ENCODE data around the gene SEMA4G.

Gene SEMA4G, protein sequence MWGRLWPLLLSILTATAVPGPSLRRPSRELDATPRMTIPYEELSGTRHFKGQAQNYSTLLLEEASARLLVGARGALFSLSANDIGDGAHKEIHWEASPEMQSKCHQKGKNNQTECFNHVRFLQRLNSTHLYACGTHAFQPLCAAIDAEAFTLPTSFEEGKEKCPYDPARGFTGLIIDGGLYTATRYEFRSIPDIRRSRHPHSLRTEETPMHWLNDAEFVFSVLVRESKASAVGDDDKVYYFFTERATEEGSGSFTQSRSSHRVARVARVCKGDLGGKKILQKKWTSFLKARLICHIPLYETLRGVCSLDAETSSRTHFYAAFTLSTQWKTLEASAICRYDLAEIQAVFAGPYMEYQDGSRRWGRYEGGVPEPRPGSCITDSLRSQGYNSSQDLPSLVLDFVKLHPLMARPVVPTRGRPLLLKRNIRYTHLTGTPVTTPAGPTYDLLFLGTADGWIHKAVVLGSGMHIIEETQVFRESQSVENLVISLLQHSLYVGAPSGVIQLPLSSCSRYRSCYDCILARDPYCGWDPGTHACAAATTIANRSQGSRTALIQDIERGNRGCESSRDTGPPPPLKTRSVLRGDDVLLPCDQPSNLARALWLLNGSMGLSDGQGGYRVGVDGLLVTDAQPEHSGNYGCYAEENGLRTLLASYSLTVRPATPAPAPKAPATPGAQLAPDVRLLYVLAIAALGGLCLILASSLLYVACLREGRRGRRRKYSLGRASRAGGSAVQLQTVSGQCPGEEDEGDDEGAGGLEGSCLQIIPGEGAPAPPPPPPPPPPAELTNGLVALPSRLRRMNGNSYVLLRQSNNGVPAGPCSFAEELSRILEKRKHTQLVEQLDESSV

DNA sequence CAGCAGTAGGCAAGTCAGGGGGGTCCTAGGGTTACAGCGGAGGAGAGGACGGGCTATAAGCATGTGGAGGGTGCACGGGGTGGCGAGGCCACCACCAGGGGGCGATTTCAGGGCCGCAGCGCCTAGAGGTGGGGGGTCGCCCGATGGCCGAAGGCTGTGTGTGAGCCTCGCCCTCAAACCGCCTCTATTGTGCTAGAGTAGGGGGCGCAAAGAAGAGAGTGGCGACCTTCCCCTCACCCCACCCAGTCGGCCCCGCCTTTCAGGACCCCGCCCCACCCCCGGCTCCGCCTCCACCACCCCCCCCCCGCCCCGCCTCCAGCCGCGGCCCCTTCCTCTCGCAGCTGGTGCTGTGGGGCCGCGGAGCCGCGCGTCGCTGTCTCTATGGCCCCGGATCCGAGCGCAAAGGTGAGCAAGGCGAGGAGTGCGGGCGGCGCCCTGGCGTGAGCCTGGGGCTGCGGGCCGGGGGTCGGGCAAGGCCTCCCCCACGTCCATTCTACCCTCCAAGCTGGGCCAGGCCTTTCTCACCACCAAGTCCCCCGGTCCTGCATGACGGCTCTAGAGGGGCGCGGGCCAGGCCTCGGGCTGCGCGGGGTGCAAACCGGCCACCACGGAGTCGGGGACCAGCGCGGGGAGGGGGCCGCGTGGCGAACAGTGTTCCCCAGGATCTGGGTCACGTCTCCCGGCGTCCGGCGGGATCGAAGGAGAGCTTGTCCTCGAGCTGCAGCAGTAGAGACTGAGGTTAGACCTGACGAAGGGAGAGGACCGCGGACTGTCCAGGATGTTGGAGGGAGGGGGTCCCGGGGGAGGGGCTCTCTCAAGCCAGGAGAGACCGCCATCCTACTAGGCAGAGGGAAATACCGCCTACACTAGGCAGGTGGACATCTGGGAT, at the start of gene SEMA4G:
TSS of gene SEMA4G (plus strand) at position 318 of the 889 bp plus-strand sequence. CDS start 3,409 bp downstream, outside the sequence.
- peak; percentile 80 for DNase-seq (ENCODE audit: low spot score)
- TF ChIP-seq, protein P1, sequence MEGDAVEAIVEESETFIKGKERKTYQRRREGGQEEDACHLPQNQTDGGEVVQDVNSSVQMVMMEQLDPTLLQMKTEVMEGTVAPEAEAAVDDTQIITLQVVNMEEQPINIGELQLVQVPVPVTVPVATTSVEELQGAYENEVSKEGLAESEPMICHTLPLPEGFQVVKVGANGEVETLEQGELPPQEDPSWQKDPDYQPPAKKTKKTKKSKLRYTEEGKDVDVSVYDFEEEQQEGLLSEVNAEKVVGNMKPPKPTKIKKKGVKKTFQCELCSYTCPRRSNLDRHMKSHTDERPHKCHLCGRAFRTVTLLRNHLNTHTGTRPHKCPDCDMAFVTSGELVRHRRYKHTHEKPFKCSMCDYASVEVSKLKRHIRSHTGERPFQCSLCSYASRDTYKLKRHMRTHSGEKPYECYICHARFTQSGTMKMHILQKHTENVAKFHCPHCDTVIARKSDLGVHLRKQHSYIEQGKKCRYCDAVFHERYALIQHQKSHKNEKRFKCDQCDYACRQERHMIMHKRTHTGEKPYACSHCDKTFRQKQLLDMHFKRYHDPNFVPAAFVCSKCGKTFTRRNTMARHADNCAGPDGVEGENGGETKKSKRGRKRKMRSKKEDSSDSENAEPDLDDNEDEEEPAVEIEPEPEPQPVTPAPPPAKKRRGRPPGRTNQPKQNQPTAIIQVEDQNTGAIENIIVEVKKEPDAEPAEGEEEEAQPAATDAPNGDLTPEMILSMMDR (IDR thresholded peaks at IDR 0.05; ENCODE audit: extremely low read depth, missing control alignments): peak; percentile 82

DNA sequence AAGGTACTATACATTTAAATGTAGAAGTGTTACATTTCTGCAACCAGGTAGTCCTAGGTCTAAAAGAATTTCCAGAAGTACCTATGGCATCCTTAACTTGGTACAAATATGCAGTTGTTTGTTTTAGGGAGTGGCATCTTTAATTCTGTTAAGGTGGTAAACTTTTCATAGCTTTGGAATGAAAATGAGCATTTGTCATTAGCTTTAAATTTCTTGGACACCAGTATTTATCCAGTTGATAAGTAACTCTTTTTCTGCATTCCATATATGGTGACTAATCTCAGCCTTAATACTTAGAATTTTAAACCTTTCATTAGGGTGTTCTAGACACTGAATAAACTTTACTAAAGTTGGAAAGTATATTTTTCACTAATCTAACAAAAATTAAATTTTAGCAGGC, 45.7 kb upstream of the SEMA4G start:
- TF ChIP-seq, protein P1 (IDR thresholded peaks at IDR 0.05; ENCODE audit: extremely low read depth, missing control alignments): no peak
- DNase-seq (ENCODE audit: low spot score): no peak

DNA sequence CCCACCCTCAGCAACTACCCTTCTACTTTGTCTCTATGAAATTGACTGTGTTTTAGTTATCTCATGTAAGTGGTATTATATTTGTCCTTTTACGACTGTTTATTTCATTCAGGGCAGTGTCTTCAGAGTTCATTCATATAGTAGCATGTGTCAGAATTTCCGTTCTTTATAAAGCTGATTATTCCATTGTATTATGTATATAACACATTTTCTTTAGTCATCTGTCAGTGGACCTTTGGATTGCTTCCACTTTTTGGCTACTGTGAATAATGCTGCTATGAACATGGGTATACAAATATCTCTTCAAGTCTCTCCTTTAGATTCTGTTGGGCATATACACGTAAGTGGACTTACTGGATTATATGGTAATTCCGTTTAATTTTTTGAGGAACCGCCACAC, 42.0 kb upstream of the SEMA4G start:
- TF ChIP-seq, protein P1 (IDR thresholded peaks at IDR 0.05; ENCODE audit: extremely low read depth, missing control alignments): no peak
- DNase-seq (ENCODE audit: low spot score): no peak

DNA sequence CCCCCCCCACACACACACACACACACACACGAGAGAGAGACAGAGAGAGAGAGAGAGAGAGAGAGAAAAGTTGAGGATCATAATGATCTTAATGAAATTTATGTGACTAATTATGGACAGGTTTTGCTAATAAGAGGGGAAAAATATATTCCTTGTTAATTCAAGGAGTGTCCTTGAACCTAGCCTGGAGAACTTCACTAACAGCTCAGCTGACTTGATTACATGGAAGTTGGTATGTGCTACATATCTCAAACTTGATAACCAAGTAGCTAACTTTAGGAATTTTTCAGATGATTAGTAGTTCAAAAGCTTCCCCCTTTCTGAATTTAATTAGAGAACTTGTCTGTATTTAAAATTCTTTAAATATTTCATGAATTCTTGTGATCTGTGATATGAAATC, 41.3 kb upstream of the SEMA4G start:
- no peak for DNase-seq (ENCODE audit: low spot score)
- TF ChIP-seq, protein P1 (IDR thresholded peaks at IDR 0.05; ENCODE audit: extremely low read depth, missing control alignments): no peak

DNA sequence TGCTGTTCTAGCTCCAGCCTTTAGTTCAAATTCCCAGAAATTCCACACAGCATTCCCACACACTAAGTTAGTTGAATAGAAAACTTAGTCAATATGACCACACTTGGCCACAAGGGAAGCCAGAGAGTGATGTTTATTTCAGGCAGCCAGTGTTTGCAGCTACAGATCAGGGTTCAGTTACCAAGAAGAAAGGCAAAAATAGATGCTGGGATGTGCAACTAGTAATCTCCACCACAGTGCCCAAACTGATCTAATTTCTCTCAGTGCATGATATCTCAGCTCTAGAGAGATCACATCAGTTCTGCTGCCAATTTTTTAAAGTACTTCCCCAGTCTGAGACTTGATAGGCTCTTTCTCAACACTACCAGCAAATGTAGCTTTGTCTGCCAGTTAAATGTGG, 38.9 kb upstream of the SEMA4G start:
- no peak for DNase-seq (ENCODE audit: low spot score)

DNA sequence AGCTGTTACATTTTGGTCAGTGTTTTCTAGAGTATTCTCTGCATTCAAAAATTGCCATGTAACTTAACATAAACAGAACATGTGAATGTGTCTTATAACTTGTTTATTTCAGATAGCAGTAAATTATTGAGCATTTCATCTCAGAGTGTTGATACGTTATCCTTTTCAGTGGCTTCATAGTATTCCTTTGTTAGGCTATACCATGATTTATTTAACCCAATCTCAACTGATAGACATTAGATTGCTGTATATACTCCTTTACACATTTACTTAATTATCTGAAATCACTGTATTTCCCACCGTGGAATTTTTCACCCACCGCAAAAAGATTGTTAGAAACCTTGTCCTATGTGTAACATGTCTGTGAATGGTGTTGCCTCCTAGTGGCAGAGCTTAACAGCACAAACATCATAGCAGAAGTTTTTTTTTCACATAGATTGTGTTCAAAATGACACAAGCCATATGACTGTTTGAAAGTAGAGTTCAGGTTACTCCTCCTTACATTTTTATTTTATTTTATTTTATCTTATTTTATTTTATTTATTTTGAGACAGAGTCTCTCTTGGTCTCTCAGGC, 35.1 kb upstream of the SEMA4G start:
- TF ChIP-seq, protein P1 (IDR thresholded peaks at IDR 0.05; ENCODE audit: extremely low read depth, missing control alignments): peak; percentile 33
- DNase-seq (ENCODE audit: low spot score): no peak

More for the DNA sequence above, 38.9 kb upstream of the SEMA4G start:
- TF ChIP-seq, protein P1 (IDR thresholded peaks at IDR 0.05; ENCODE audit: extremely low read depth, missing control alignments): no peak
